Endodermal cell (in vitro differentiated cells): ENCODE results near the gene VWA8. TPM values are rescaled to one million over a fixed set of nuclear protein-coding genes. Genes with fewer than 3 reads are reported as not detected.

Experiments
- DNase-seq: peaks from one replicate; pipeline ENCODE4 v3.0.0-alpha.2; 2017
- H3K27ac ChIP-seq: 2 replicates; pipeline ENCODE4 v1.5.1; 2013; ENCODE audit warnings: mild to moderate bottlenecking, low read depth, low read length, moderate library complexity
- H3K27me3 ChIP-seq: 2 replicates; pipeline ENCODE4 v1.6.1; 2013; ENCODE audit warnings: mild to moderate bottlenecking, low read length, moderate library complexity; ENCODE audit not compliant: insufficient read depth, control insufficient read depth, poor library complexity, severe bottlenecking
- H3K36me3 ChIP-seq: 2 replicates; pipeline ENCODE4 v1.7.0; 2013; ENCODE audit warnings: mild to moderate bottlenecking, low read length, moderate library complexity; ENCODE audit not compliant: control insufficient read depth, insufficient read depth
- H3K4me1 ChIP-seq: one replicate; pipeline ENCODE4 v1.7.0; 2013; ENCODE audit warnings: low read length; ENCODE audit not compliant: control insufficient read depth, insufficient read depth
- H3K4me3 ChIP-seq: 2 replicates; pipeline ENCODE4 v1.5.1; 2013; ENCODE audit warnings: mild to moderate bottlenecking, low read length, moderate library complexity
- H3K9ac ChIP-seq: 2 replicates; pipeline ENCODE4 v1.6.1; 2013; ENCODE audit warnings: mild to moderate bottlenecking, low read length, moderate library complexity; ENCODE audit not compliant: poor library complexity, severe bottlenecking; ENCODE audit errors: extremely low read depth
- H3K9me3 ChIP-seq: 2 replicates; pipeline ENCODE4 v1.6.1; 2013; ENCODE audit warnings: mild to moderate bottlenecking, low read length, moderate library complexity; ENCODE audit not compliant: control insufficient read depth
- H3K27ac Mint-ChIP-seq: 2 replicates; pipeline ENCODE4 v1.8.0; 2020; ENCODE audit warnings: mixed read lengths
- H3K27me3 Mint-ChIP-seq: 2 replicates; pipeline ENCODE4 v1.8.0; 2021; ENCODE audit warnings: mild to moderate bottlenecking, mixed read lengths; ENCODE audit not compliant: insufficient read depth
- H3K36me3 Mint-ChIP-seq: 2 replicates; pipeline ENCODE4 v1.8.0; 2020; ENCODE audit warnings: low read depth, mixed read lengths
- H3K4me1 Mint-ChIP-seq: 2 replicates; pipeline ENCODE4 v1.8.0; 2020; ENCODE audit warnings: mixed read lengths
- H3K4me3 Mint-ChIP-seq: 2 replicates; pipeline ENCODE4 v1.8.0; 2020; ENCODE audit warnings: mild to moderate bottlenecking, moderate library complexity, mixed read lengths
- H3K9me3 Mint-ChIP-seq: 2 replicates; pipeline ENCODE4 v1.8.0; 2020; ENCODE audit warnings: mild to moderate bottlenecking, mixed read lengths
- WGBS, 2 experiments: methylation state at CpG; one replicate each; pipeline versions ENCODE4 v1.1.5 to v1.1.7; 2013; ENCODE audit warnings: missing lambda C conversion rate in 2 of 2, mixed read lengths in 1 of 2; ENCODE audit not compliant: insufficient coverage in 1 of 2, insufficient read length in 1 of 2; 5-methylcytosine and 5-hydroxymethylcytosine counted together
- total RNA-seq, 2 donors: library from RNA; stranded (reverse); fragmentation: NEBNext Ultra II Directional in 1 of 2; extraction: Animal tissue kit (Norgen Biotek cat#: 25700) in 1 of 2; gene quantifications; 2 replicates in 1 of 2; 3 replicates in 1 of 2; pipeline ENCODE4 v1.2.1, GENCODE V29; 2021
- TF ChIP-seq, protein P1 (sequence below): fragments of 200-600 bp; sonication (generic); conservative IDR thresholded peaks from 2 replicates; pipeline ENCODE4 v1.5.0; 2021; ENCODE audit warnings: antibody characterized with exemption, mild to moderate bottlenecking

Gene VWA8
- total RNA-seq, 2 donors from 2014 or later: 24.6 to 25.6 TPM

- no peak for DNase-seq
- H3K27ac Mint-ChIP-seq: no peak overlapping the region
- no peaks in the 10 kb centered on the region for H3K27me3 ChIP-seq
- H3K4me1 Mint-ChIP-seq: peaks cover 12% of the 10 kb centered on the region
- H3K9me3 Mint-ChIP-seq: no peaks in the 10 kb centered on the region
- no peak overlapping the region for H3K4me3 ChIP-seq
- no peaks in the 10 kb centered on the region for H3K9me3 ChIP-seq
- H3K36me3 Mint-ChIP-seq: peaks cover 12% of the 10 kb centered on the region
- H3K9ac ChIP-seq: no peak overlapping the region
- TF ChIP-seq, protein P1, sequence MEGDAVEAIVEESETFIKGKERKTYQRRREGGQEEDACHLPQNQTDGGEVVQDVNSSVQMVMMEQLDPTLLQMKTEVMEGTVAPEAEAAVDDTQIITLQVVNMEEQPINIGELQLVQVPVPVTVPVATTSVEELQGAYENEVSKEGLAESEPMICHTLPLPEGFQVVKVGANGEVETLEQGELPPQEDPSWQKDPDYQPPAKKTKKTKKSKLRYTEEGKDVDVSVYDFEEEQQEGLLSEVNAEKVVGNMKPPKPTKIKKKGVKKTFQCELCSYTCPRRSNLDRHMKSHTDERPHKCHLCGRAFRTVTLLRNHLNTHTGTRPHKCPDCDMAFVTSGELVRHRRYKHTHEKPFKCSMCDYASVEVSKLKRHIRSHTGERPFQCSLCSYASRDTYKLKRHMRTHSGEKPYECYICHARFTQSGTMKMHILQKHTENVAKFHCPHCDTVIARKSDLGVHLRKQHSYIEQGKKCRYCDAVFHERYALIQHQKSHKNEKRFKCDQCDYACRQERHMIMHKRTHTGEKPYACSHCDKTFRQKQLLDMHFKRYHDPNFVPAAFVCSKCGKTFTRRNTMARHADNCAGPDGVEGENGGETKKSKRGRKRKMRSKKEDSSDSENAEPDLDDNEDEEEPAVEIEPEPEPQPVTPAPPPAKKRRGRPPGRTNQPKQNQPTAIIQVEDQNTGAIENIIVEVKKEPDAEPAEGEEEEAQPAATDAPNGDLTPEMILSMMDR: no peak
- 95 to 100% methylated on average over 3 to 4 of the region's 5 CpGs for WGBS, 2 experiments
- no peaks in the 10 kb centered on the region for H3K27me3 Mint-ChIP-seq
- H3K27ac ChIP-seq: no peak overlapping the region
- H3K4me3 Mint-ChIP-seq: no peak overlapping the region
- no peaks in the 10 kb centered on the region for H3K4me1 ChIP-seq
- H3K36me3 ChIP-seq: peaks cover 6% of the 10 kb centered on the region
Observed at GRCh38 chr13:41608111-41608838, 352.6 kb downstream of the VWA8 start.

DNA sequence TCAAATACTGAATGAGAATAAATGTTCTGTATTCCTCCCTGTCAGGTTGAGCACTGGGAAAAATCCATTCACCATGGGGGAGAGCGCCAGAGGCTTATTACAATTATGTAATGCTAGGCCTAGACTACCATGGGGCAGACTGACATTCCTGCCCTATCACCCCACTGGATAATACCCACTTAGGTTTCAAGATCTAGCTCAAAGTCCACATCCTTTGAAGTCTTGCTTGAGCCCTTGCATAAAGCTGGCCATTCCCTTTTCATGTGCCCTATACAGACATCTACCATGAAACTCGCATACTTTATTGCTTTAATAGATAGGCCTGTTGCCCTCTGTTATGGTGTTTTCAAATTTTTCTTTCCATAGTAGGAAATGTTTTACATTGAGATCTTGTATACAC is 354.3 kb downstream of the VWA8 start:
- peaks cover 2% of the 10 kb centered on the region for H3K4me1 ChIP-seq
- WGBS, 2 experiments: 88% methylated on average over 2 of the region's 2 CpGs; no CpG with 5 or more reads in 1 of the 2 experiments
- no peak overlapping the region for H3K9ac ChIP-seq
- no peaks in the 10 kb centered on the region for H3K9me3 Mint-ChIP-seq
- TF ChIP-seq, protein P1: no peak
- peak overlapping the region; percentile 3 for H3K4me3 ChIP-seq
- no peak overlapping the region for H3K4me3 Mint-ChIP-seq
- H3K27me3 ChIP-seq: no peaks in the 10 kb centered on the region
- peaks cover 9% of the 10 kb centered on the region for H3K36me3 Mint-ChIP-seq
- DNase-seq: no peak
- H3K27ac Mint-ChIP-seq: no peak overlapping the region
- peaks cover 6% of the 10 kb centered on the region for H3K36me3 ChIP-seq
- no peak overlapping the region for H3K27ac ChIP-seq
- no peaks in the 10 kb centered on the region for H3K9me3 ChIP-seq
- H3K27me3 Mint-ChIP-seq: no peaks in the 10 kb centered on the region
- H3K4me1 Mint-ChIP-seq: peaks cover 20% of the 10 kb centered on the region

DNA sequence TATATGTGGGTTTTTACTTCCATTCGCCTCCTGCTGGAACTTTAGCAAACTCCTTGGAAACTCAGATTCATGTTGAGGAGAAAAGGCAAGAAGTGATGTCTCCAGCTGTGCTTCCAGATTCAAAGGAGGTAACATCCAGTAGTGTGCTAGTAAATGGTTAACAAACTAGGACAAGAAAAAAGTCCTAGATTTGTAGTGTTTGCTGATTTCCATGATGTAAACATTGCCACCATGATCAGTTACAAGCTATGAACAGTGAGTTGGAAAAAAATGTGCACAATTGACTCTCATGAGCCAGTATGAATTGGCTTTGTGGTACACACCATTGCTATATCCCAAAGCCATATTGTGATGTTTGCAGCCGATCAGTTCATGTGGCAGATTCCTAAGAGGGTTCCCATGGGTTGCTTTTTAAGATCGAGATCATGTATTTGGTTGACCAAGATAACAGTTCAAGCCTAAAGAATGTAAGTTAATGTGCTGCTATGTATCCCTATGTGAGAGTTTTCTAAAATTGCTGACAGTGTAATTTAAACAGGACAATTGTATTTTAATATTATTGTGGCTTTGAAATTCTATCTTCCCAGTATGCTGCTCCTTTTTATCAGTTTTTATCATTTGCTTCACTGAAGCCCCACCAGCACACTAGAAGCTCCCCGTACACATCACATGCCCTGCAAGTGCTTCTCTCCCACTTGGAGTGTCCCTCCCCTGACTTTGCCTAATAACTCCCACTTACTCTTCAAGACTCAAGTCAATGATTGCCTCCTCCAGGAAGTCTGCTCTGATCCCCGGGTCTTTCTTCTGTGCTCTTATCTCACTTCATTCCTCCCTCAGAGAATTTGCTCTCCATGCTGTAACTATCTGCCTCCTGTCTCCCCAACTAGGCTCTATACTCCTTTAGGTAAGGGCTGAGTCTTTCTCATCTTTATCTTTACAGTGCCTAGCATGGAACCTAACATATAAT is 355.3 kb downstream of the VWA8 start:
- H3K27me3 Mint-ChIP-seq: no peaks in the 10 kb centered on the region

More for the DNA sequence above, 355.3 kb downstream of the VWA8 start:
- 90 to 92% methylated on average over 4 to 5 of the region's 5 CpGs for WGBS, 2 experiments
- Mint-ChIP-seq H3K4me1 (peaks cover 20% of the 10 kb centered on the region), H3K4me3 (no peak overlapping the region), H3K36me3 (peaks cover 12% of the 10 kb centered on the region), H3K27ac (no peak overlapping the region), H3K9me3 (no peaks in the 10 kb centered on the region)
- Histone ChIP-seq H3K36me3 (peaks cover 6% of the 10 kb centered on the region), H3K9me3 (no peaks in the 10 kb centered on the region), H3K4me3 (no peak overlapping the region), H3K27me3 (no peaks in the 10 kb centered on the region), H3K27ac (no peak overlapping the region), H3K4me1 (peaks cover 2% of the 10 kb centered on the region), H3K9ac (no peak overlapping the region)
- TF ChIP-seq, protein P1: peak; percentile 53
- DNase-seq: no peak
